ELR (cell line): ENCODE results near the gene PLXDC2.
"Not testable (repeated sequence)": the region's sequence is repeated elsewhere in the genome, so short reads cannot be mapped to it uniquely, and the experiment has no call there.

Source experiments
- DNase-seq: peaks from one replicate; pipeline ENCODE4 v3.0.0-alpha.2; 2015; ENCODE audit warnings: low read depth

PLXDC2 gene

GRCh38 chr10:20207653-20208052 lies 391.4 kb downstream of the PLXDC2 start:
- no peak for DNase-seq

GRCh38 chr10:20209098-20209497 lies 392.9 kb downstream of the PLXDC2 start:
- not testable (repeated sequence) for DNase-seq

- DNase-seq: no peak
Observed at GRCh38 chr10:20215547-20216152, 399.4 kb downstream of the PLXDC2 start.

GRCh38 chr10:20221356-20221755 lies 405.1 kb downstream of the PLXDC2 start:
- DNase-seq: no peak

- no peak for DNase-seq
Observed at GRCh38 chr10:20228729-20229128, 412.5 kb downstream of the PLXDC2 start.

- DNase-seq: no peak
Observed at GRCh38 chr10:20232079-20232705, 416.0 kb downstream of the PLXDC2 start.

- no peak for DNase-seq
Observed at GRCh38 chr10:20233423-20233822, 417.2 kb downstream of the PLXDC2 start.

GRCh38 chr10:20234579-20234978 lies 418.3 kb downstream of the PLXDC2 start:
- no peak for DNase-seq

GRCh38 chr10:20237091-20237570 lies 420.9 kb downstream of the PLXDC2 start:
- DNase-seq: no peak

GRCh38 chr10:20237586-20237985 lies 421.4 kb downstream of the PLXDC2 start:
- DNase-seq: no peak

- no peak for DNase-seq
Observed at GRCh38 chr10:20240643-20241042, 424.4 kb downstream of the PLXDC2 start.

GRCh38 chr10:20247454-20247853 lies 431.2 kb downstream of the PLXDC2 start:
- no peak for DNase-seq

- DNase-seq: no peak
Observed at GRCh38 chr10:20247891-20248708, 431.9 kb downstream of the PLXDC2 start.

- no peak for DNase-seq
Observed at GRCh38 chr10:20254078-20254477, 437.8 kb downstream of the PLXDC2 start.

GRCh38 chr10:20254497-20254896 lies 438.3 kb downstream of the PLXDC2 start:
- no peak for DNase-seq

- DNase-seq: no peak
Observed at GRCh38 chr10:20256969-20257368, 440.7 kb downstream of the PLXDC2 start.

- DNase-seq: no peak
Observed at GRCh38 chr10:20257422-20257821, 441.2 kb downstream of the PLXDC2 start.

GRCh38 chr10:20265146-20265545 lies 448.9 kb downstream of the PLXDC2 start:
- DNase-seq: no peak

GRCh38 chr10:20267734-20268133 lies 451.5 kb downstream of the PLXDC2 start:
- no peak for DNase-seq

- DNase-seq: no peak
Observed at GRCh38 chr10:20271490-20271889, 455.3 kb downstream of the PLXDC2 start.

GRCh38 chr10:20272608-20273007 lies 456.4 kb downstream of the PLXDC2 start:
- DNase-seq: no peak

GRCh38 chr10:20274571-20274970 lies 458.3 kb downstream of the PLXDC2 start:
- no peak for DNase-seq
